MM.1S (cell line): ENCODE data around the gene POLL.
A peak's percentile ranks its signal among the peaks of the same experiment; 100 is the strongest.

Source experiments
- DNase-seq: peaks from one replicate; pipeline ENCODE4 v3.0.0-alpha.2; 2015
- H2AFZ ChIP-seq: fragments of 300-600 bp; sonication (generic); 2 replicates; pipeline ENCODE4 v1.6.0; 2016; ENCODE audit warnings: antibody characterized with exemption, low read length
- H3F3A ChIP-seq: fragments of 300-600 bp; sonication (generic); 2 replicates; pipeline ENCODE4 v1.6.1; 2016; ENCODE audit warnings: mild to moderate bottlenecking, antibody characterized with exemption, low read length, moderate library complexity, mixed read lengths; ENCODE audit not compliant: insufficient read depth
- H3K27ac ChIP-seq: fragments of 300-600 bp; sonication (generic); 2 replicates; pipeline ENCODE4 v1.5.1; 2016; ENCODE audit warnings: mild to moderate bottlenecking, low read length
- H3K27me3 ChIP-seq: fragments of 300-600 bp; sonication (generic); replicated peaks from 2 replicates; pipeline ENCODE4 v1.6.0; 2016; ENCODE audit warnings: low read length; ENCODE audit not compliant: insufficient read depth
- H3K36me3 ChIP-seq: fragments of 300-600 bp; sonication (generic); replicated peaks from 2 replicates; pipeline ENCODE4 v1.6.1; 2016; ENCODE audit warnings: mild to moderate bottlenecking, low read length, mixed read lengths; ENCODE audit not compliant: insufficient read depth
- H3K4me1 ChIP-seq: fragments of 300-600 bp; sonication (generic); 2 replicates; pipeline ENCODE4 v1.6.1; 2016; ENCODE audit warnings: low read length, mixed read lengths
- H3K4me2 ChIP-seq: fragments of 300-600 bp; sonication (generic); 2 replicates; pipeline ENCODE4 v1.6.0; 2016; ENCODE audit warnings: low read depth, low read length
- H3K4me3 ChIP-seq: fragments of 300-600 bp; sonication (generic); 2 replicates; pipeline ENCODE4 v1.5.1; 2016; ENCODE audit warnings: low read length, mixed read lengths
- H3K79me2 ChIP-seq: fragments of 300-600 bp; sonication (generic); 2 replicates; pipeline ENCODE4 v1.6.1; 2016; ENCODE audit warnings: mixed run types, low read length, mixed read lengths
- H3K9ac ChIP-seq: fragments of 300-600 bp; sonication (generic); 2 replicates; pipeline ENCODE4 v1.6.1; 2016; ENCODE audit warnings: low read length, mixed read lengths
- H3K9me2 ChIP-seq: fragments of 300-600 bp; sonication (generic); replicated peaks from 2 replicates; pipeline ENCODE4 v1.6.1; 2016; ENCODE audit warnings: mild to moderate bottlenecking, low read length, mixed read lengths; ENCODE audit not compliant: insufficient read depth
- H3K9me3 ChIP-seq: fragments of 300-600 bp; sonication (generic); replicated peaks from 2 replicates; pipeline ENCODE4 v1.6.1; 2016; ENCODE audit warnings: mild to moderate bottlenecking, low read length, mixed read lengths; ENCODE audit not compliant: insufficient read depth
- H4K20me1 ChIP-seq: fragments of 300-600 bp; sonication (generic); 2 replicates; pipeline ENCODE4 v1.6.1; 2016; ENCODE audit warnings: mild to moderate bottlenecking, low read length, moderate library complexity, mixed read lengths; ENCODE audit not compliant: insufficient read depth
- CTCF ChIP-seq: fragments of 300-600 bp; sonication (generic); IDR thresholded peaks from 2 replicates; pipeline ENCODE4 v1.5.1; 2016; ENCODE audit warnings: antibody characterized with exemption, low read length, mixed read lengths
- EZH2 ChIP-seq: fragments of 300-600 bp; sonication (generic); optimal IDR thresholded peaks from 2 replicates; pipeline ENCODE3; 2017; ENCODE audit warnings: low read depth, mild to moderate bottlenecking, antibody characterized with exemption, low read length, mixed read lengths
- EZH2phosphoT487 ChIP-seq: fragments of 300-600 bp; sonication (generic); IDR thresholded peaks from 2 replicates; pipeline ENCODE4 v1.6.1; 2018; ENCODE audit warnings: antibody characterized with exemption, low read length

The POLL gene

GRCh38 chr10:101609481-101609880, 21.4 kb upstream of the POLL start:
- TF ChIP-seq CTCF, result no peak
- TF ChIP-seq EZH2phosphoT487, result no peak
- no peak for TF ChIP-seq EZH2
- DNase-seq, result no peak
- Histone ChIP-seq H3K4me3 (no peak overlapping the region), H3K4me1 (no peaks in the 10 kb centered on the region), H3K36me3 (no peaks in the 10 kb centered on the region), H3K79me2 (no peaks in the 10 kb centered on the region), H3K9ac (no peak overlapping the region), H3K27ac (no peak overlapping the region), H3K9me2 (no peaks in the 10 kb centered on the region), H3F3A (no peaks in the 10 kb centered on the region), H3K27me3 (no peaks in the 10 kb centered on the region), H3K9me3 (no peaks in the 10 kb centered on the region), H2AFZ (no peak overlapping the region), H3K4me2 (no peak overlapping the region), H4K20me1 (no peaks in the 10 kb centered on the region)

GRCh38 chr10:101607124-101607523, 19.1 kb upstream of the POLL start:
- no peaks in the 10 kb centered on the region for H3K4me1 ChIP-seq
- no peaks in the 10 kb centered on the region for H3K36me3 ChIP-seq
- H4K20me1 ChIP-seq, result no peaks in the 10 kb centered on the region
- no peak overlapping the region for H3K4me3 ChIP-seq
- no peak overlapping the region for H3K4me2 ChIP-seq
- no peak overlapping the region for H3K9ac ChIP-seq
- no peaks in the 10 kb centered on the region for H3F3A ChIP-seq
- no peak overlapping the region for H3K27ac ChIP-seq
- H3K79me2 ChIP-seq, result no peaks in the 10 kb centered on the region
- no peak overlapping the region for H2AFZ ChIP-seq
- H3K9me3 ChIP-seq, result no peaks in the 10 kb centered on the region
- no peak for DNase-seq
- no peaks in the 10 kb centered on the region for H3K9me2 ChIP-seq
- no peaks in the 10 kb centered on the region for H3K27me3 ChIP-seq
- TF ChIP-seq CTCF (no peak), EZH2 (no peak), EZH2phosphoT487 (no peak)

- Histone ChIP-seq H3F3A (no peaks in the 10 kb centered on the region), H3K27me3 (no peaks in the 10 kb centered on the region), H2AFZ (no peak overlapping the region), H3K9me3 (no peaks in the 10 kb centered on the region), H3K4me2 (no peak overlapping the region), H3K9ac (no peak overlapping the region), H3K4me1 (no peaks in the 10 kb centered on the region), H3K36me3 (no peaks in the 10 kb centered on the region), H4K20me1 (no peaks in the 10 kb centered on the region), H3K79me2 (no peaks in the 10 kb centered on the region), H3K4me3 (no peak overlapping the region), H3K9me2 (no peaks in the 10 kb centered on the region), H3K27ac (no peak overlapping the region)
- TF ChIP-seq EZH2 (no peak), CTCF (peak; percentile 78)
- DNase-seq, result peak; percentile 61
Observed at GRCh38 chr10:101602761-101603398, 14.8 kb upstream of the POLL start.
